H9 (cell line): ENCODE results near the gene RPL10A. TPM values are rescaled to one million over a fixed set of nuclear protein-coding genes. Genes with fewer than 3 reads are reported as not detected.

Experiments used
- DNase-seq: peaks from one replicate; pipeline ENCODE4 v3.0.0-alpha.2; 2017
- H2AFZ ChIP-seq: one replicate; pipeline ENCODE4 v1.6.1; 2013; ENCODE audit warnings: mild to moderate bottlenecking, low read length, control low read depth, moderate library complexity
- H2AK5ac ChIP-seq: 2 replicates; pipeline ENCODE4 v1.6.1; 2013; ENCODE audit warnings: low read length, control low read depth, mixed read lengths; ENCODE audit not compliant: insufficient read length
- H2BK120ac ChIP-seq: one replicate; pipeline ENCODE4 v1.6.1; 2013; ENCODE audit warnings: low read depth, mild to moderate bottlenecking, low read length, control low read depth, inconsistent platforms; ENCODE audit not compliant: poor library complexity, severe bottlenecking
- H2BK12ac ChIP-seq: 2 replicates; pipeline ENCODE4 v1.6.1; 2013; ENCODE audit warnings: low read length, control low read depth, mixed read lengths, low read depth; ENCODE audit not compliant: insufficient read length
- H2BK15ac ChIP-seq: 2 replicates; pipeline ENCODE4 v1.6.1; 2013; ENCODE audit warnings: low read depth, low read length, control low read depth
- H2BK20ac ChIP-seq: one replicate; pipeline ENCODE4 v1.6.1; 2013; ENCODE audit warnings: low read depth, mild to moderate bottlenecking, low read length, control low read depth, inconsistent platforms; ENCODE audit not compliant: poor library complexity, severe bottlenecking
- H2BK5ac ChIP-seq: 2 replicates; pipeline ENCODE4 v1.6.1; 2013; ENCODE audit warnings: low read length, control low read depth, mixed read lengths; ENCODE audit not compliant: insufficient read length
- H3K14ac ChIP-seq: 2 replicates; pipeline ENCODE4 v1.6.1; 2013; ENCODE audit warnings: low read length, control low read depth; ENCODE audit not compliant: insufficient read depth
- H3K18ac ChIP-seq: 2 replicates; pipeline ENCODE4 v1.6.1; 2013; ENCODE audit warnings: low read depth, mild to moderate bottlenecking, mixed read lengths, low read length, control low read depth; ENCODE audit not compliant: insufficient read length
- H3K23ac ChIP-seq: 2 replicates; pipeline ENCODE4 v1.6.1; 2013; ENCODE audit warnings: low read length, control low read depth, mixed read lengths, low read depth; ENCODE audit not compliant: insufficient read length
- H3K23me2 ChIP-seq: 2 replicates; pipeline ENCODE4 v1.6.1; 2013; ENCODE audit warnings: low read depth, mild to moderate bottlenecking, mixed read lengths, low read length, control low read depth; ENCODE audit not compliant: insufficient read length, poor library complexity, severe bottlenecking
- H3K27ac ChIP-seq: 2 replicates; pipeline ENCODE4 v1.5.1; 2013; ENCODE audit warnings: low read length, control low read depth, mixed read lengths, low read depth; ENCODE audit not compliant: insufficient read length
- H3K27me3 ChIP-seq: 2 replicates; pipeline ENCODE4 v1.6.1; 2013; ENCODE audit warnings: low read length, control low read depth, inconsistent platforms; ENCODE audit not compliant: insufficient read depth
- H3K4ac ChIP-seq: 2 replicates; pipeline ENCODE4 v1.6.1; 2013; ENCODE audit warnings: low read depth, mild to moderate bottlenecking, control low read depth, inconsistent platforms, low read length, moderate library complexity
- H3K4me1 ChIP-seq: 2 replicates; pipeline ENCODE4 v1.6.1; 2013; ENCODE audit warnings: low read length, control low read depth, inconsistent platforms; ENCODE audit not compliant: insufficient read depth
- H3K4me2 ChIP-seq: 2 replicates; pipeline ENCODE4 v1.6.1; 2013; ENCODE audit warnings: low read length, control low read depth, mixed read lengths; ENCODE audit not compliant: insufficient read length, insufficient read depth
- H3K56ac ChIP-seq: 2 replicates; pipeline ENCODE4 v1.6.1; 2013; ENCODE audit warnings: low read depth, mild to moderate bottlenecking, mixed read lengths, low read length, control low read depth; ENCODE audit not compliant: insufficient read length
- H3K79me1 ChIP-seq: 2 replicates; pipeline ENCODE4 v1.6.1; 2013; ENCODE audit warnings: low read depth, mild to moderate bottlenecking, moderate library complexity, low read length, control low read depth, inconsistent platforms; ENCODE audit not compliant: insufficient read depth, poor library complexity, severe bottlenecking
- H3K79me2 ChIP-seq: 2 replicates; pipeline ENCODE4 v1.6.1; 2013; ENCODE audit warnings: low read length, control low read depth, inconsistent platforms; ENCODE audit not compliant: insufficient read depth
- H3K9ac ChIP-seq: 2 replicates; pipeline ENCODE4 v1.6.1; 2013; ENCODE audit warnings: low read length, control low read depth, mixed read lengths; ENCODE audit not compliant: insufficient read length; ENCODE audit errors: extremely low read depth
- H3K9me3 ChIP-seq: one replicate; pipeline ENCODE4 v1.6.1; 2013; ENCODE audit warnings: low read depth, low read length, inconsistent platforms; ENCODE audit not compliant: control insufficient read depth
- H3T11ph ChIP-seq: one replicate; pipeline ENCODE4 v1.6.1; 2013; ENCODE audit warnings: mild to moderate bottlenecking, low read length, control low read depth, inconsistent platforms
- H4K20me1 ChIP-seq: one replicate; pipeline ENCODE4 v1.6.1; 2013; ENCODE audit not compliant: control insufficient read depth, insufficient read length, insufficient read depth
- H4K5ac ChIP-seq: 2 replicates; pipeline ENCODE4 v1.6.1; 2013; ENCODE audit warnings: low read depth, mild to moderate bottlenecking, mixed read lengths, low read length, control low read depth; ENCODE audit not compliant: insufficient read length
- H4K8ac ChIP-seq: replicated peaks from 2 replicates; pipeline ENCODE4 v1.6.1; 2013; ENCODE audit warnings: low read length, control low read depth, mixed read lengths, low read depth; ENCODE audit not compliant: insufficient read length
- H4K91ac ChIP-seq: 2 replicates; pipeline ENCODE4 v1.6.1; 2013; ENCODE audit warnings: low read depth, mild to moderate bottlenecking, moderate library complexity, mixed read lengths, low read length, control low read depth; ENCODE audit not compliant: insufficient read length
- H3K27ac Mint-ChIP-seq, 3 experiments: 2 replicates in 2 of 3; 3 replicates in 1 of 3; pipeline ENCODE4 v1.8.0; 2020 to 2021; ENCODE audit warnings: mixed read lengths in 3 of 3, mild to moderate bottlenecking in 1 of 3, moderate library complexity in 1 of 3
- H3K27me3 Mint-ChIP-seq: 2 replicates; pipeline ENCODE4 v1.8.0; 2021; ENCODE audit warnings: low read depth, mild to moderate bottlenecking, moderate library complexity, mixed read lengths
- H3K36me3 Mint-ChIP-seq, 3 experiments: 2 replicates in 2 of 3; 3 replicates in 1 of 3; pipeline ENCODE4 v1.8.0; 2020 to 2021; ENCODE audit warnings: low read depth in 3 of 3, mixed read lengths in 3 of 3; ENCODE audit not compliant: insufficient read depth in 1 of 3
- H3K4me1 Mint-ChIP-seq, 2 experiments: 2 replicates each; pipeline ENCODE4 v1.8.0; 2020; ENCODE audit warnings: mixed read lengths in 2 of 2
- H3K4me3 Mint-ChIP-seq, 2 experiments: 2 replicates in 1 of 2; 3 replicates in 1 of 2; pipeline ENCODE4 v1.8.0; 2020 to 2021; ENCODE audit warnings: mild to moderate bottlenecking in 2 of 2, mixed read lengths in 2 of 2, moderate library complexity in 1 of 2
- H3K9me3 Mint-ChIP-seq, 2 experiments: 2 replicates in 1 of 2; 3 replicates in 1 of 2; pipeline ENCODE4 v1.8.0; 2020; ENCODE audit warnings: mild to moderate bottlenecking in 2 of 2, mixed read lengths in 2 of 2, moderate library complexity in 1 of 2
- CTCF ChIP-seq: fragments of 200-600 bp; sonication (generic); conservative IDR thresholded peaks from 3 replicates; pipeline ENCODE4 v1.8.0; 2021; ENCODE audit warnings: antibody characterized with exemption, mild to moderate bottlenecking
- WGBS: extraction: QIAGEN DNeasy Blood & Tissue Kit; methylation state at CpG from one replicate; pipeline ENCODE4 v1.1.7; 2013; ENCODE audit warnings: missing lambda C conversion rate, low lambda C conversion rate, mixed read lengths; ENCODE audit not compliant: insufficient read length; ENCODE audit errors: extremely low coverage; 5-methylcytosine and 5-hydroxymethylcytosine counted together
- total RNA-seq: library from RNA; stranded (reverse); gene quantifications from 2 replicates; pipeline ENCODE4 v1.2.1, GENCODE V29; 2021

Gene RPL10A
- total RNA-seq, 1 experiment from 2014 or later = 1,830 TPM

DNA sequence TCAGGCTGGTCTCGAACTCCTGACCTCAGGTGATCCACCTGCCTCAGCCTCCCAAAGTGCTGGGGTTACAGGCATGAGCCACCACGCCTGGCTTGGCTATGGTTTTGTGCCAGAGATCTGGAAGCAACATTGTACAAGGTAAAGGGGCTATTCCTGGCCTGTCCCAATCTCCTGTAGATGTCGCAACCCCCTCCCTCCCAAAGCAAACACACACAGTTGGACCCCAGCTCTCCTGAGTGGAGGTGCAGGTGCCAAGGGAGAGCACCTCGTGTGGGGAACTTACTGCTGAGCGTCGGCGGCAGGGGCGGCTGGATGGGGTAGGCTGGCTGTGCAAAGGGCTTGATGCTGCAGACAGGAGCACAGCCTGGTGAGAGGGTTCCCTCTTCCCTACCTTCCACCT, 8.8 kb downstream of the RPL10A start:
- H4K8ac ChIP-seq = no peak overlapping the region
- H2AFZ ChIP-seq = no peak overlapping the region
- Mint-ChIP-seq H3K36me3 (peaks cover 15 to 63% (median 52%) of the 10 kb centered on the region in 3 experiments), H3K4me1 (peaks cover 3 to 17% of the 10 kb centered on the region in 2 experiments), H3K27ac (peak overlapping the region in 1 of 3 experiments; percentile 35; a peak in 3 of 7 replicates), H3K4me3 (no peak overlapping the region; a peak in 1 of 5 replicates), H3K9me3 (no peaks in the 10 kb centered on the region), H3K27me3 (peaks cover 1% of the 10 kb centered on the region; the same call in 1 of the 2 replicates)
- no peak overlapping the region for H2AK5ac ChIP-seq
- no peak overlapping the region for H3K4ac ChIP-seq
- DNase-seq = no peak
- H3K27me3 ChIP-seq = no peaks in the 10 kb centered on the region
- H3K9me3 ChIP-seq = no peaks in the 10 kb centered on the region
- H2BK5ac ChIP-seq = no peak overlapping the region
- no peaks in the 10 kb centered on the region for H3K79me1 ChIP-seq
- no peak overlapping the region for H3K14ac ChIP-seq
- no peak for TF ChIP-seq CTCF
- H4K20me1 ChIP-seq = no peaks in the 10 kb centered on the region
- H3K27ac ChIP-seq = no peak overlapping the region
- no peak overlapping the region for H2BK15ac ChIP-seq
- H2BK20ac ChIP-seq = no peak overlapping the region
- no peak overlapping the region for H3T11ph ChIP-seq
- no peaks in the 10 kb centered on the region for H3K4me1 ChIP-seq
- no peak overlapping the region for H4K5ac ChIP-seq
- H2BK120ac ChIP-seq = no peak overlapping the region
- WGBS = no CpG with 5 or more reads among the region's 8 CpGs
- no peak overlapping the region for H3K4me2 ChIP-seq
- H3K79me2 ChIP-seq = no peaks in the 10 kb centered on the region
- no peaks in the 10 kb centered on the region for H3K23me2 ChIP-seq
- H3K23ac ChIP-seq = no peak overlapping the region
- H3K56ac ChIP-seq = no peak overlapping the region
- no peak overlapping the region for H3K18ac ChIP-seq
- no peak overlapping the region for H2BK12ac ChIP-seq
- no peak overlapping the region for H4K91ac ChIP-seq
- no peak overlapping the region for H3K9ac ChIP-seq
